ENCODE measurements around the gene IGSF1. TPM values are rescaled to one million over a fixed set of nuclear protein-coding genes. Genes with fewer than 3 reads are reported as not detected.
A peak's percentile ranks its signal among the peaks of the same experiment; 100 is the strongest.

The IGSF1 gene, protein sequence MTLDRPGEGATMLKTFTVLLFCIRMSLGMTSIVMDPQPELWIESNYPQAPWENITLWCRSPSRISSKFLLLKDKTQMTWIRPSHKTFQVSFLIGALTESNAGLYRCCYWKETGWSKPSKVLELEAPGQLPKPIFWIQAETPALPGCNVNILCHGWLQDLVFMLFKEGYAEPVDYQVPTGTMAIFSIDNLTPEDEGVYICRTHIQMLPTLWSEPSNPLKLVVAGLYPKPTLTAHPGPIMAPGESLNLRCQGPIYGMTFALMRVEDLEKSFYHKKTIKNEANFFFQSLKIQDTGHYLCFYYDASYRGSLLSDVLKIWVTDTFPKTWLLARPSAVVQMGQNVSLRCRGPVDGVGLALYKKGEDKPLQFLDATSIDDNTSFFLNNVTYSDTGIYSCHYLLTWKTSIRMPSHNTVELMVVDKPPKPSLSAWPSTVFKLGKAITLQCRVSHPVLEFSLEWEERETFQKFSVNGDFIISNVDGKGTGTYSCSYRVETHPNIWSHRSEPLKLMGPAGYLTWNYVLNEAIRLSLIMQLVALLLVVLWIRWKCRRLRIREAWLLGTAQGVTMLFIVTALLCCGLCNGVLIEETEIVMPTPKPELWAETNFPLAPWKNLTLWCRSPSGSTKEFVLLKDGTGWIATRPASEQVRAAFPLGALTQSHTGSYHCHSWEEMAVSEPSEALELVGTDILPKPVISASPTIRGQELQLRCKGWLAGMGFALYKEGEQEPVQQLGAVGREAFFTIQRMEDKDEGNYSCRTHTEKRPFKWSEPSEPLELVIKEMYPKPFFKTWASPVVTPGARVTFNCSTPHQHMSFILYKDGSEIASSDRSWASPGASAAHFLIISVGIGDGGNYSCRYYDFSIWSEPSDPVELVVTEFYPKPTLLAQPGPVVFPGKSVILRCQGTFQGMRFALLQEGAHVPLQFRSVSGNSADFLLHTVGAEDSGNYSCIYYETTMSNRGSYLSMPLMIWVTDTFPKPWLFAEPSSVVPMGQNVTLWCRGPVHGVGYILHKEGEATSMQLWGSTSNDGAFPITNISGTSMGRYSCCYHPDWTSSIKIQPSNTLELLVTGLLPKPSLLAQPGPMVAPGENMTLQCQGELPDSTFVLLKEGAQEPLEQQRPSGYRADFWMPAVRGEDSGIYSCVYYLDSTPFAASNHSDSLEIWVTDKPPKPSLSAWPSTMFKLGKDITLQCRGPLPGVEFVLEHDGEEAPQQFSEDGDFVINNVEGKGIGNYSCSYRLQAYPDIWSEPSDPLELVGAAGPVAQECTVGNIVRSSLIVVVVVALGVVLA (N-terminal part only)
- not detected in 2 replicates for total RNA-seq (2014; rRNA removed; shearing (Covaris generic))

GRCh38 chrX:131288738-131289511 is at the start of gene IGSF1:
TSS of gene IGSF1 (minus strand) at chrX:131289306. CDS start at chrX:131286674, 2,632 bp downstream.
- H3K4me1 ChIP-seq: no peaks in the 10 kb centered on the region
- H3K36me3 ChIP-seq: no peaks in the 10 kb centered on the region
- H3K27ac ChIP-seq: no peak within 1 kb of the TSS
- no peak within 1 kb of the TSS for H3K4me3 ChIP-seq
- no peak for DNase-seq
- no peaks in the 10 kb centered on the region for H3K9me3 ChIP-seq (replicated peaks)
- H3K27me3 ChIP-seq: no peaks in the 10 kb centered on the region

GRCh38 chrX:131332331-131332730 is 43.2 kb upstream of the IGSF1 start:
- H3K27me3 ChIP-seq: no peaks in the 10 kb centered on the region
- no peak overlapping the region for H3K27ac ChIP-seq
- H3K4me3 ChIP-seq: no peak overlapping the region
- no peaks in the 10 kb centered on the region for H3K36me3 ChIP-seq
- H3K4me1 ChIP-seq: no peaks in the 10 kb centered on the region
- DNase-seq: no peak
- H3K9me3 ChIP-seq (replicated peaks): no peaks in the 10 kb centered on the region

DNA sequence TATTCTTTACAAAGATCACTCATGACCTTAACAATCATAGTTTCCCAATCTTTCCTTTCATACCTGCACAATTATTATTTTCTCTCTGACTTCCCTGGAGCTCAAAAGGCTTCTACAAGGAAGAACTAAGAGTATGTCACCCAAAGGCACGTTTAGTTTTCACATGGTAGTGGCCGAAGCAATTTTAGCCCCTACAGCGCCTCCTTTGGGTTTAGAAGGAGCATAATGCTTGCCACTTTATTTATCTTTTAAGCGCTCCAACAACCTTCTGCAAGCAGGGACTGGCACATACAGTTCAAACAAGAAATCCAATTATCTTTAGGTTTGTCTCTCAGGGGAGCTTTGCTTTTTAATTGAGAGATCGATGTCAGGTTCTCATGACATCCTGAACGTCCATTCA is 42.0 kb upstream of the IGSF1 start:
- Histone ChIP-seq H3K9me3 (replicated peaks) (no peaks in the 10 kb centered on the region), H3K4me3 (no peak overlapping the region), H3K27me3 (no peaks in the 10 kb centered on the region), H3K4me1 (no peaks in the 10 kb centered on the region), H3K36me3 (no peaks in the 10 kb centered on the region), H3K27ac (no peak overlapping the region)
- DNase-seq: no peak

GRCh38 chrX:131330735-131331134 is 41.6 kb upstream of the IGSF1 start:
- H3K36me3 ChIP-seq: no peaks in the 10 kb centered on the region
- no peaks in the 10 kb centered on the region for H3K9me3 ChIP-seq (replicated peaks)
- H3K27me3 ChIP-seq: no peaks in the 10 kb centered on the region
- no peak for DNase-seq
- no peak overlapping the region for H3K4me3 ChIP-seq
- no peak overlapping the region for H3K27ac ChIP-seq
- H3K4me1 ChIP-seq: no peaks in the 10 kb centered on the region

DNA sequence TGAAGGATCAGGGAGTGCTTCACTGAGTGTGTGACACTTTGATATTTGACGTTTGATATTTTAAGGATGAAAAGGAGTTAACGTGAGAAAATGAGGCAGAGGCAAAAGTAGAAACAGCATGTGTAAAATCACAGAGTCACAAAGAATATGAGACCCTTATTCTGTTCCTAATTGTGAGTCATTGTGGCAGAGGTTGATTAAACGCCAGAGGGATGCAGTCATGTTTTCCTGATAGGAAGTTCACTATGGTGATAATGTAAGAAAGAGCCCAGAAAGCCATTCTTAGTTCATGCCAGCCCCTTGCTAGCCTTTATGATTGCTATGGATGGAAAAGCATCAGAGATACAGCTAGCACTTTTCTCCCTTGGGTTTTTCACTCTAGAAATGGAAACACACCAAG is 33.5 kb upstream of the IGSF1 start:
- Histone ChIP-seq H3K27me3 (no peaks in the 10 kb centered on the region), H3K4me3 (no peak overlapping the region), H3K27ac (no peak overlapping the region), H3K36me3 (no peaks in the 10 kb centered on the region), H3K9me3 (replicated peaks) (no peaks in the 10 kb centered on the region), H3K4me1 (no peaks in the 10 kb centered on the region)
- no peak for DNase-seq

GRCh38 chrX:131317326-131317725 is 28.2 kb upstream of the IGSF1 start:
- Histone ChIP-seq H3K4me1 (no peaks in the 10 kb centered on the region), H3K27me3 (no peaks in the 10 kb centered on the region), H3K27ac (no peak overlapping the region), H3K9me3 (replicated peaks) (no peaks in the 10 kb centered on the region), H3K36me3 (no peaks in the 10 kb centered on the region), H3K4me3 (no peak overlapping the region)
- no peak for DNase-seq

- no peak for DNase-seq
- Histone ChIP-seq H3K4me1 (no peaks in the 10 kb centered on the region), H3K36me3 (no peaks in the 10 kb centered on the region), H3K4me3 (no peak overlapping the region), H3K27ac (no peak overlapping the region), H3K9me3 (replicated peaks) (no peaks in the 10 kb centered on the region), H3K27me3 (no peaks in the 10 kb centered on the region)
Observed at GRCh38 chrX:131316260-131316659, 27.2 kb upstream of the IGSF1 start.

DNA sequence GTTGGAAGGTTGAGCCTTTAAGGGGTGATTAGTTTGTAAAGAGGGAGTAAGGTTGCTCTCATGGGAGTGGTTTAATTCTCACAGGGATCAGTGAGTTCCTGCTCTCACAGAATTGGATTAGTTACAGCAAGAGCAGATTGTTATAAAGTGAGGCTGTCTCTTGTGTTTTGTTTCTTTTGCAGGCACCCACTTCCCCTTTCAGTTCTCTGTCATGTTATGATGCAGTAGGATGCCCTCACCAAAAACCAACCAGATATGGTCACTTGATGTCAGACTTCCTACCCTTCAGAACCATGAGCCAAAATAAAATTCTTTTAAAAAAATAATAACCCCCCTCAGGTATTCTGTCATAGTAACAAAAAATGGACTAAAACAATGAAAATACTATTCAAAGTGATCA is 19.9 kb upstream of the IGSF1 start:
- Histone ChIP-seq H3K4me1 (no peaks in the 10 kb centered on the region), H3K4me3 (no peak overlapping the region), H3K27ac (no peak overlapping the region), H3K27me3 (no peaks in the 10 kb centered on the region), H3K9me3 (replicated peaks) (no peaks in the 10 kb centered on the region), H3K36me3 (no peaks in the 10 kb centered on the region)
- DNase-seq: peak in 1 of 2 experiments; percentile 7

GRCh38 chrX:131306601-131307000 is 17.5 kb upstream of the IGSF1 start:
- no peaks in the 10 kb centered on the region for H3K9me3 ChIP-seq (replicated peaks)
- no peaks in the 10 kb centered on the region for H3K4me1 ChIP-seq
- no peak overlapping the region for H3K27ac ChIP-seq
- DNase-seq: no peak
- no peak overlapping the region for H3K4me3 ChIP-seq
- no peaks in the 10 kb centered on the region for H3K27me3 ChIP-seq
- H3K36me3 ChIP-seq: no peaks in the 10 kb centered on the region

GRCh38 chrX:131305926-131306325 is 16.8 kb upstream of the IGSF1 start:
- DNase-seq: no peak
- no peaks in the 10 kb centered on the region for H3K27me3 ChIP-seq
- no peaks in the 10 kb centered on the region for H3K4me1 ChIP-seq
- no peaks in the 10 kb centered on the region for H3K9me3 ChIP-seq (replicated peaks)
- H3K27ac ChIP-seq: no peak overlapping the region
- no peak overlapping the region for H3K4me3 ChIP-seq
- H3K36me3 ChIP-seq: no peaks in the 10 kb centered on the region

- Histone ChIP-seq H3K4me1 (no peaks in the 10 kb centered on the region), H3K9me3 (replicated peaks) (no peaks in the 10 kb centered on the region), H3K27me3 (no peaks in the 10 kb centered on the region), H3K27ac (no peak overlapping the region), H3K4me3 (no peak overlapping the region), H3K36me3 (no peaks in the 10 kb centered on the region)
- DNase-seq: no peak
Observed at GRCh38 chrX:131302701-131303100, 13.6 kb upstream of the IGSF1 start.

DNA sequence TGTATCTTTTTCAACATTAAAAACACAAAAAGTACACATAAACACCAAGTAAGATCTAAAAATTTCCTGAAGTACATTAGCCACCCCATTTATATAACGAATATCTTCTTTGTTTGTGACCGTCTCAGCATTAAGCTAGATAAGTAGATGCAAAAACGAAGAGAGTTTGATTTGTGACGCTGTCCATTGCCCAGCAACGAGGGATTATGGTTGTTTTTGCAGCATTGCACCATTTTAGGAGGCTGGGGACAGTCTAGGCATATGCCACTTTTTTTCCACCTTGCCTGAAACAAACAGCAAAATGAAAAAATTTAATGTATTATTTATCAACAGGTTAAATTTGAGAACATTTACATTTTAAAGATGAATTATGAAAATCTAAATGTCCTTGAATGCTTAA is 12.0 kb upstream of the IGSF1 start:
- Histone ChIP-seq H3K36me3 (no peaks in the 10 kb centered on the region), H3K27ac (no peak overlapping the region), H3K27me3 (no peaks in the 10 kb centered on the region), H3K9me3 (replicated peaks) (no peaks in the 10 kb centered on the region), H3K4me1 (no peaks in the 10 kb centered on the region), H3K4me3 (no peak overlapping the region)
- no peak for DNase-seq

GRCh38 chrX:131298846-131299245 is 9.7 kb upstream of the IGSF1 start:
- DNase-seq: no peak
- H3K4me3 ChIP-seq: no peak overlapping the region
- no peaks in the 10 kb centered on the region for H3K27me3 ChIP-seq
- no peaks in the 10 kb centered on the region for H3K9me3 ChIP-seq (replicated peaks)
- no peak overlapping the region for H3K27ac ChIP-seq
- H3K4me1 ChIP-seq: no peaks in the 10 kb centered on the region
- no peaks in the 10 kb centered on the region for H3K36me3 ChIP-seq

GRCh38 chrX:131298036-131298435 is 8.9 kb upstream of the IGSF1 start:
- Histone ChIP-seq H3K27me3 (no peaks in the 10 kb centered on the region), H3K4me3 (no peak overlapping the region), H3K27ac (no peak overlapping the region), H3K9me3 (replicated peaks) (no peaks in the 10 kb centered on the region), H3K36me3 (no peaks in the 10 kb centered on the region), H3K4me1 (no peaks in the 10 kb centered on the region)
- no peak for DNase-seq
